ENCODE data around the gene STMP1. TPM values are rescaled to one million over a fixed set of nuclear protein-coding genes. Genes with fewer than 3 reads are reported as not detected.
A peak's percentile ranks its signal among the peaks of the same experiment; 100 is the strongest.

The STMP1 gene
- polyA plus RNA-seq, 1 of the 3 experiments (the other 2 are of a cell fraction) = 26.0 TPM

- H3K27ac ChIP-seq (ENCODE audit: low read depth in 2 of 2, low read length in 1 of 2) = peak overlapping the region; percentile 20 to 59; a peak in 3 of 4 replicates
- H4K20me1 ChIP-seq (ENCODE audit: insufficient read depth) = peaks cover 5% of the 10 kb centered on the region
- peaks cover 46 to 52% of the 10 kb centered on the region in 2 experiments for H3K4me1 ChIP-seq (ENCODE audit: control insufficient read depth in 1 of 2, insufficient read depth in 2 of 2, low read depth in 1 of 2, low read length in 1 of 2)
- no peaks in the 10 kb centered on the region for H3K9me2 ChIP-seq
- H3K36me3 ChIP-seq (replicated peaks in 1 of 2; ENCODE audit: control insufficient read depth in 1 of 2, insufficient read depth in 2 of 2, low read length in 1 of 2) = peaks cover 10 to 12% of the 10 kb centered on the region in 2 experiments
- H3K4me3 ChIP-seq (ENCODE audit: low read depth in 2 of 2, low read length in 1 of 2) = no peak overlapping the region
- WGBS (ENCODE audit: low lambda C conversion rate) = 94% methylated on average over 5 of the region's 5 CpGs
- POLR2A ChIA-PET = interaction anchor here (0.8 kb wide), 1 partner anchor 25 kb away, joined by 4 read pairs; no protein-coding TSS in a partner anchor
- H3K79me2 ChIP-seq (ENCODE audit: insufficient read depth) = peaks cover 98% of the 10 kb centered on the region
- 0 out of 2 replicates have a peak overlapping the region, but pooled peaks have one; percentile 9 for H3K4me2 ChIP-seq
- H3K9me3 ChIP-seq = no peaks in the 10 kb centered on the region
- no peak overlapping the region for H2AFZ ChIP-seq (ENCODE audit: low read depth)
- no peak overlapping the region for H3K9ac ChIP-seq
- TF ChIP-seq EP300 (IDR thresholded peaks at IDR 0.05; ENCODE audit: borderline replicate concordance in 1 of 2, low read depth in 1 of 2, low read length in 1 of 2) = no peak
- no peak for TF ChIP-seq SMC3 (IDR thresholded peaks at IDR 0.05; ENCODE audit: low read depth, low read length)
- TF ChIP-seq POLR2AphosphoS5 (IDR thresholded peaks at IDR 0.05; ENCODE audit: low read depth, low read length) = no peak
- TF ChIP-seq NFIC (IDR thresholded peaks at IDR 0.05; ENCODE audit: borderline replicate concordance) = no peak
- no peak for TF ChIP-seq TAF1 (IDR thresholded peaks at IDR 0.05; ENCODE audit: borderline replicate concordance, low read depth, low read length)
- no peak for TF ChIP-seq MXI1 (IDR thresholded peaks at IDR 0.05; ENCODE audit: low read depth, low read length)
- no peak for TF ChIP-seq SIN3A (IDR thresholded peaks at IDR 0.05; ENCODE audit: borderline replicate concordance, low read depth, low read length)
- TF ChIP-seq MAX (IDR thresholded peaks at IDR 0.05; ENCODE audit: low read depth) = no peak
- TF ChIP-seq RXRA (IDR thresholded peaks at IDR 0.05; ENCODE audit: borderline replicate concordance, low read depth) = no peak
- TF ChIP-seq RCOR1 (IDR thresholded peaks at IDR 0.05; ENCODE audit: low read length) = no peak
- TF ChIP-seq CHD2 (IDR thresholded peaks at IDR 0.05; ENCODE audit: low read length, partially characterized antibody) = no peak
- no peak for TF ChIP-seq REST (IDR thresholded peaks at IDR 0.05; ENCODE audit: low read depth, low read length)
- TF ChIP-seq GABPA (IDR thresholded peaks at IDR 0.05; ENCODE audit: low read depth) = no peak
- TF ChIP-seq ELF1 (IDR thresholded peaks at IDR 0.05) = no peak
- no peak for TF ChIP-seq EZH2phosphoT487 (IDR thresholded peaks at IDR 0.05; ENCODE audit: borderline replicate concordance, low read depth)
- TF ChIP-seq RAD21 (IDR thresholded peaks at IDR 0.05; ENCODE audit: low read length) = no peak
- TF ChIP-seq YY1 (IDR thresholded peaks at IDR 0.05; ENCODE audit: low read depth) = no peak
- no peak for TF ChIP-seq NRF1 (IDR thresholded peaks at IDR 0.05; ENCODE audit: low read depth, low read length)
- TF ChIP-seq TCF12 (IDR thresholded peaks at IDR 0.05) = no peak
- no peaks in the 10 kb centered on the region for H3K27me3 ChIP-seq (ENCODE audit: insufficient read depth)
- CTCF ChIA-PET = interaction anchor here (0.6 to 2.2 kb wide), 6 partner anchors 8 to 328 kb away, joined by 3 to 23 read pairs (median 4); no protein-coding TSS in a partner anchor
- DNase-seq = no peak
- H3F3A ChIP-seq (replicated peaks; ENCODE audit: insufficient read depth) = peaks cover 33% of the 10 kb centered on the region
Observed at GRCh38 chr7:135681762-135682161, 19.4 kb downstream of the STMP1 start.
